Smooth muscle cell (in vitro differentiated cells): Measurements from ENCODE around the gene ZNF207. TPM values are rescaled to one million over a fixed set of nuclear protein-coding genes. Genes with fewer than 3 reads are reported as not detected.
A peak's percentile ranks its signal among the peaks of the same experiment; 100 is the strongest.
"Not testable (repeated sequence)": the region's sequence is repeated elsewhere in the genome, so short reads cannot be mapped to it uniquely, and the experiment has no call there.

ENCODE experiments used
- DNase-seq: peaks from one replicate; lab custom pipeline; 2025; ENCODE audit not compliant: unreplicated experiment; lab: John Stamatoyannopoulos, UW
- H2AFZ ChIP-seq: fragments of 200-600 bp; sonication (generic); 2 replicates; pipeline ENCODE4 v1.6.0; 2016; ENCODE audit warnings: antibody characterized with exemption, low read depth, mild to moderate bottlenecking
- H3F3A ChIP-seq: fragments of 200-600 bp; sonication (generic); 2 replicates; pipeline ENCODE4 v1.6.0; 2017; ENCODE audit warnings: antibody characterized with exemption, low read depth
- H3K27ac ChIP-seq: fragments of 200-600 bp; sonication (generic); 2 replicates; pipeline ENCODE4 v1.5.1; 2016; ENCODE audit warnings: low read depth, mild to moderate bottlenecking
- H3K27me3 ChIP-seq: fragments of 200-600 bp; sonication (generic); 2 replicates; pipeline ENCODE4 v1.6.1; 2016; ENCODE audit warnings: low read depth, mild to moderate bottlenecking
- H3K36me3 ChIP-seq: fragments of 200-600 bp; sonication (generic); 2 replicates; pipeline ENCODE4 v1.5.1; 2016; ENCODE audit warnings: low read depth
- H3K4me1 ChIP-seq: fragments of 200-600 bp; sonication (generic); 2 replicates; pipeline ENCODE4 v1.5.1; 2016; ENCODE audit warnings: low read depth
- H3K4me2 ChIP-seq: fragments of 200-600 bp; sonication (generic); 2 replicates; pipeline ENCODE4 v1.6.0; 2016; ENCODE audit warnings: mild to moderate bottlenecking
- H3K4me3 ChIP-seq: fragments of 200-600 bp; sonication (generic); 2 replicates; pipeline ENCODE4 v1.5.1; 2016; ENCODE audit warnings: mild to moderate bottlenecking
- H3K79me2 ChIP-seq: fragments of 200-600 bp; sonication (generic); 2 replicates; pipeline ENCODE4 v1.6.0; 2016; ENCODE audit warnings: low read depth, mild to moderate bottlenecking
- H3K9ac ChIP-seq: fragments of 200-600 bp; sonication (generic); 2 replicates; pipeline ENCODE4 v1.6.0; 2016; ENCODE audit warnings: low read depth
- H3K9me3 ChIP-seq: fragments of 200-600 bp; sonication (generic); replicated peaks from 2 replicates; pipeline ENCODE4 v1.5.1; 2016; ENCODE audit warnings: low read depth
- H4K20me1 ChIP-seq: fragments of 200-600 bp; sonication (generic); 2 replicates; pipeline ENCODE4 v1.6.0; 2016; ENCODE audit warnings: low read depth
- WGBS: methylation state at CpG from one replicate; pipeline ENCODE4 v1.1.7; 2016; ENCODE audit warnings: low lambda C conversion rate; 5-methylcytosine and 5-hydroxymethylcytosine counted together
- polyA plus RNA-seq: library from polyadenylated mRNA; unstranded; fragments of >200 nt; fragmentation: Nextera tagmentation; extraction: Ambion mirVana; gene quantifications from 2 replicates; pipeline ENCODE4 v1.2.1, GENCODE V29; 2016
- total RNA-seq: library from RNA; depleted of rRNA; stranded (reverse); fragments of >200 nt; gene quantifications from 2 replicates; pipeline ENCODE4 v1.2.3, GENCODE V29; 2014
- TF ChIP-seq, protein P1 (sequence below): fragments of 200-600 bp; sonication (generic); IDR thresholded peaks from 2 replicates; pipeline ENCODE4 v1.5.1; 2017; ENCODE audit warnings: borderline replicate concordance, mild to moderate bottlenecking, antibody characterized with exemption; ENCODE audit not compliant: insufficient read depth, poor library complexity, severe bottlenecking

The ZNF207 gene
- total and polyA plus RNA-seq, 2 experiments from 2014 or later = 84.3 to 196 TPM

DNA sequence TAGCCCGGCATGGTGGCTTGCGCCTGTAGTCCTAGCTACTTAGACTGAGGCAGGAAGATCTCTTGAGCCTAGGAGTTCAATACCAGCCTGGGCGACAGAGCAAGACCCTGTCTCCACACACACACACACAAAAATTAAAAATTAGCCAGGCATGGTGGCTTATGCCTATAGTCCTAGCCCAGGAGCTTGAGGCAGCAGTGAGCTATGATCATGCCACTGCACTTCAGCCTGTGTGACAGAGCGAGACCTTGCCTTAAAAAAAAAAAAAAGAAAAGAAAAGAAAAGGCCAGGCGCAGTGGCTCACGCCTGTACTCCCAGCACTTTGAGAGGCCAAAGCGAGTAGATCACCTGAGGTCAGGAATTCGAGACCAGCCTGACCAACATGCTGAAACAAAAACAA is 31.9 kb upstream of the ZNF207 start:
- Histone ChIP-seq H3K4me3 (no peak overlapping the region), H3K79me2 (no peaks in the 10 kb centered on the region), H3K27ac (no peak overlapping the region), H3K4me1 (no peaks in the 10 kb centered on the region), H3K27me3 (peaks cover 31% of the 10 kb centered on the region), H3F3A (no peaks in the 10 kb centered on the region), H3K4me2 (no peak overlapping the region), H3K9ac (no peak overlapping the region), H3K9me3 (no peaks in the 10 kb centered on the region), H3K36me3 (no peaks in the 10 kb centered on the region), H4K20me1 (no peaks in the 10 kb centered on the region), H2AFZ (no peak overlapping the region)
- 91% methylated on average over 8 of the region's 8 CpGs for WGBS
- TF ChIP-seq, protein P1, sequence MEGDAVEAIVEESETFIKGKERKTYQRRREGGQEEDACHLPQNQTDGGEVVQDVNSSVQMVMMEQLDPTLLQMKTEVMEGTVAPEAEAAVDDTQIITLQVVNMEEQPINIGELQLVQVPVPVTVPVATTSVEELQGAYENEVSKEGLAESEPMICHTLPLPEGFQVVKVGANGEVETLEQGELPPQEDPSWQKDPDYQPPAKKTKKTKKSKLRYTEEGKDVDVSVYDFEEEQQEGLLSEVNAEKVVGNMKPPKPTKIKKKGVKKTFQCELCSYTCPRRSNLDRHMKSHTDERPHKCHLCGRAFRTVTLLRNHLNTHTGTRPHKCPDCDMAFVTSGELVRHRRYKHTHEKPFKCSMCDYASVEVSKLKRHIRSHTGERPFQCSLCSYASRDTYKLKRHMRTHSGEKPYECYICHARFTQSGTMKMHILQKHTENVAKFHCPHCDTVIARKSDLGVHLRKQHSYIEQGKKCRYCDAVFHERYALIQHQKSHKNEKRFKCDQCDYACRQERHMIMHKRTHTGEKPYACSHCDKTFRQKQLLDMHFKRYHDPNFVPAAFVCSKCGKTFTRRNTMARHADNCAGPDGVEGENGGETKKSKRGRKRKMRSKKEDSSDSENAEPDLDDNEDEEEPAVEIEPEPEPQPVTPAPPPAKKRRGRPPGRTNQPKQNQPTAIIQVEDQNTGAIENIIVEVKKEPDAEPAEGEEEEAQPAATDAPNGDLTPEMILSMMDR = no peak
- DNase-seq = no peak

GRCh38 chr17:32319548-32319905 is 30.4 kb upstream of the ZNF207 start:
- Histone ChIP-seq H3K79me2 (no peaks in the 10 kb centered on the region), H3K4me2 (no peak overlapping the region), H4K20me1 (no peaks in the 10 kb centered on the region), H3K9ac (no peak overlapping the region), H3K27me3 (peaks cover 24% of the 10 kb centered on the region), H3K36me3 (no peaks in the 10 kb centered on the region), H3K9me3 (no peaks in the 10 kb centered on the region), H2AFZ (no peak overlapping the region), H3K4me1 (peaks cover 10% of the 10 kb centered on the region), H3F3A (no peaks in the 10 kb centered on the region), H3K27ac (no peak overlapping the region), H3K4me3 (no peak overlapping the region)
- DNase-seq = peak; percentile 20
- 20% methylated on average over 5 of the region's 5 CpGs for WGBS
- TF ChIP-seq, protein P1 = peak; percentile 94

DNA sequence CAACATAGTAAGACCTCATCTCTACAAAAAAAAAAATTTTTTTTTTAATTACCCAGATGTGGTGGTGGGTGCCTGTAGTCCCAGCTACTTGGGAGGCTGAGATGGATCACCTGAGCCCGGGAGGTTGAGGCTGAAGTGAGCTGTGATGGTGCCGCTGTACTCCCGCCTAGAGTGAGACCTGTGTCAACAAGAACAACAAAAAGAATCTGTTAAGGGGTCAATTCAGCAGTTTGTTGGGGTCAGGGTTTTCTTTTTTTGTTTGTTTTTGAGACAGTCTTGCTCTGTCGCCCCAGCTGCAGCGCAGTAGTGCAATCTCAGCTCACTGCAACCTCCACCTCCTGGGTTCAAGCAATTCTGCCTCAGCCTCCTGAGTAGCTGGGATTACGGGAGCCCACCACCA is 29.9 kb upstream of the ZNF207 start:
- WGBS = 96% methylated on average over 6 of the region's 6 CpGs

DNA sequence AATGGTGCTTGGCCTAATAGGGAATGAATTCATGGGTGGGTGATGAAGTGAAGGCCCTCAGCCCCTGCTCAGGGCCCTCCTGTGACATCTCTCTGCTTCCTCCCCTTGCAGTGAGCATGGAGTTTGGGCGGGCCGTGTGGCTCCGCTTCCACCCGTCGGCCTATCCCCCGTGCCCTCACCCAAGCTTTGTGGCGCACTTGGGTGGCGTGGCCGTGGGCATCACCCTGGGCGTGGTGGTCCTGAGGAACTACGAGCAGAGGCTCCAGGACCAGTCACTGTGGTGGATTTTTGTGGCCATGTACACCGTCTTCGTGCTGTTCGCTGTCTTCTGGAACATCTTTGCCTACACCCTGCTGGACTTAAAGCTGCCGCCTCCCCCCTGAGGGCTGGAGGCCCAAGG is 29.1 kb upstream of the ZNF207 start:
- 89% methylated on average over 15 of the region's 15 CpGs for WGBS
- H3K4me2 ChIP-seq = no peak overlapping the region
- no peak for DNase-seq
- H3K36me3 ChIP-seq = no peaks in the 10 kb centered on the region
- no peak overlapping the region for H3K4me3 ChIP-seq
- no peaks in the 10 kb centered on the region for H3K79me2 ChIP-seq
- H3F3A ChIP-seq = no peaks in the 10 kb centered on the region
- no peaks in the 10 kb centered on the region for H3K9me3 ChIP-seq
- no peak overlapping the region for H3K9ac ChIP-seq
- peaks cover 10% of the 10 kb centered on the region for H3K4me1 ChIP-seq
- peaks cover 11% of the 10 kb centered on the region for H3K27me3 ChIP-seq
- TF ChIP-seq, protein P1 = no peak
- no peak overlapping the region for H2AFZ ChIP-seq
- no peak overlapping the region for H3K27ac ChIP-seq
- no peaks in the 10 kb centered on the region for H4K20me1 ChIP-seq

More for the DNA sequence above, 29.9 kb upstream of the ZNF207 start:
- H3K27me3 ChIP-seq = peaks cover 19% of the 10 kb centered on the region
- not testable (repeated sequence) for H3F3A ChIP-seq, H3K4me3 ChIP-seq, DNase-seq, H4K20me1 ChIP-seq, H3K4me2 ChIP-seq, H3K9me3 ChIP-seq, H3K27ac ChIP-seq, H3K79me2 ChIP-seq, H2AFZ ChIP-seq, H3K36me3 ChIP-seq, H3K9ac ChIP-seq, H3K4me1 ChIP-seq
